ENCODE measurements around the gene MYPOP. TPM values are rescaled to one million over a fixed set of nuclear protein-coding genes. Genes with fewer than 3 reads are reported as not detected.
"Not testable (repeated sequence)": the region's sequence is repeated elsewhere in the genome, so short reads cannot be mapped to it uniquely, and the experiment has no call there.

Gene MYPOP
- total RNA-seq, 2 donors from 2014 or later: 9.3 to 12.8 TPM

- intact Hi-C loops (cut with DNase I): no loop called here
- ATAC-seq (no peak), DNase-seq (no peak)
These were observed 30.1 kb downstream of the MYPOP start for GRCh38 chr19:45872095-45872919.

DNA sequence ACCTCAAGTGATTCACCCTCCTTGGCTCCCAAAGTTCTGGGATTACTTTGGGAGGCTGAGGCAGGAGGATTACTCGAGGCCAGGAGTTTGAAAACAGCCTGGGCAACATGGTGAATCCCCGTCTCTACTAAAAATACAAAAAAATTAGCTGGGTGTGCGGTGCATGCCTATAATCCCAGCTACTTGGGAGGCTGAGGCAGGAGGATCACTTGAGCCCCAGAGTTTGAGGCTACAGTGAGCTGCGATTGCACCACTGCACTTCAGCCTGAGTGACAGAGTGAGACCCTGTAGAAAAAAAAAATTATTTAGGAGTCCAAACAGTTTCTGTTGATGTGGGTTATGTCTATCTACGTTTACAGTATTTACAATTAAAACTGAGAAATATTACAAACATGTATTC lies 31.6 kb downstream of the MYPOP start:
- intact Hi-C loops (cut with DNase I): no loop called here
- ATAC-seq (no peak), DNase-seq (no peak)

GRCh38 chr19:45867241-45867640 lies 35.2 kb downstream of the MYPOP start:
- intact Hi-C loops (cut with DNase I); ATAC-seq; DNase-seq: not testable (repeated sequence)

DNA sequence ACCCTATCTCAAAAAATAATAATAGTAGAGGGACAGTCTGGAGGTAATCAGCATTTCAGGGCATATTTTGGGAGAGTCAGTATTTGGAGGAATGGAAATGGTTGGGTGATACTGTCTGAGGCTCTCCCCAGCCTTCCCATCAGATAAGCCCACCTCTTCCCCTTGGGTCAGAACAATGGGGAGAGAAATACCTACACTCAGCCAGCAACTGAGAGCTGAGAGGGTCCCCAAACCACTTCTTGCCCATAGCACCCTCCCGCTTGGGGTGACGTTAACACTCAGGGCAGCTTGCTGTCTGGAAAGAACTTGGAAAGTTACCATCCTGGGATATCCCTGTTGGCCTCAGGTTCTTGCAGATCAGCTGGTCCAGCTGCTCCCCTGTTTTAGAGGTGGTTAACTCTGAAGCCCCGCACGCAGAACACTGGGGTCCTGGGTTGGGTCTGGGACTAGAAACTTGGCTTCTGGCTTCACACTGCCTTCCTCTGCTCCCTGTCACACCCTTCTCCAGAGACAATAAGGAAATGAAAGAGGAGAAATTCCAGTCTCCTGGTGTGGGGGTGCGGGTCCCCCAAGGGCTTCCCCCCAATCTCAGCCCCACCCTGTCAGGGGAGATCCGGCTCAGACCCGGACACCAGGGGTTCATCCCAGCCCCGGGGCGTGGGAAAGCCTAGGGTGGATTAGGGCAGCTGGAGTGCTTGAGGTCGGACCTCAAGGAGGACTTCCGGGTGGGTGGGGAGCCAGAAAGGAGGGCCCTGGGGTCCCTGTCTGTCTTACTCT lies 35.8 kb downstream of the MYPOP start:
- DNase-seq (peak; percentile 12), ATAC-seq (no peak)
- intact Hi-C loops (cut with DNase I): no loop called here

DNA sequence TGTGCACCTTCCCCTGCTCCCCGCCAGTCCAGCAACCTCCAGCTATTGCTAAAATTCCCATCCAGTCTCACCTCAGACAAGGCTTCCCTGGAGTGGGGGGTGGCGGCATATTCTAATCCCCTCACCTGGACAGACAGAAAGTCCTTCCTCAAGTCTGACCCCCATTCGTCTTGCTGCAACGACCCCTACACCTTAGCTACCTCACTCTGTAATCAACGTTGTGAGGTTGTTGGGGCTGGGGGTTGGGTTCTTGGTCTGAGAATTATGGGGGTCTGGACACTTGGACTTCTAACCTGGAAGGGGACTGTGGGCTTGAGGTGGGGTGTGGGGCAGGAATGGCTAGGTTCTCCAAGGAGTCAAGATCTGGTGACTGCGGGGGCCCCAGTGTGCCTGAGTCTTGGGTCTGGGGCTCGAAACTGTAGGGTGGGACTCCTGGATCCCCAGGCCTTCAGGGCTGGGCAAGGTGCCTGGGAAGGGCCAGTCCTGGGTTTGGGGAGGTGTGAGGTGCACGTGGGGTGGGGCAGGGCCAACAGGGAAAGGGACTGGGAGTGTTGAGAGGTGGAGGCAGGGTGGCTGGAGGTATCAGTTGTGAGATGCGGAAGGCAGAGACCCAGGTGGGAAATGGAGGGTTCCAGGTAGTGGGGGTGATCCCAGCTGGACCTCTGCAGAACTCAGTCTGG lies 37.0 kb downstream of the MYPOP start:
- no peak for ATAC-seq
- no peak for DNase-seq
- intact Hi-C loops (cut with DNase I): no loop called here

DNA sequence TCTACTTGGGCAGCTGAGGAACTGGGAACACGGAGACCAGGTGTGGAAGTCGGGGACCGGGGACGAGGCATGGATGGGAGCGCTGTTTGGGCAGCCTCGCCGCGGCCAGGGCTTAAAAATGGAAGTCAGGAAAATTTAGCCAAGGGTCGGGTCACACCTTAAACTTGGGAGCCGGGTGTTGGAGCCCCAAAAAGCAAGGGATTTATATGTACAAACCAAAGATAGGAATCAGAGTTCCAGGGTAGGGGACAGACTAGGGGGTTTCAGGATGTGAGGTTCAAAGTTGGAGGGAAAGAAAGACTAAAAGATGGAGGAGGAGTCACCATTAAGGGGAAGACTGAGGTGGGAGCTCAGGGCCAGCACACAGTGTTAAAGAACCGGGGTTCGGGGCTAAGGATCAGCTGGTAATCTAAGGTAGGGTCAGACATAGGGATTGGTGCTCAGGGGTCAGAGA lies 37.8 kb downstream of the MYPOP start:
- intact Hi-C loops (cut with DNase I): no loop called here
- no peak for ATAC-seq
- DNase-seq: no peak

DNA sequence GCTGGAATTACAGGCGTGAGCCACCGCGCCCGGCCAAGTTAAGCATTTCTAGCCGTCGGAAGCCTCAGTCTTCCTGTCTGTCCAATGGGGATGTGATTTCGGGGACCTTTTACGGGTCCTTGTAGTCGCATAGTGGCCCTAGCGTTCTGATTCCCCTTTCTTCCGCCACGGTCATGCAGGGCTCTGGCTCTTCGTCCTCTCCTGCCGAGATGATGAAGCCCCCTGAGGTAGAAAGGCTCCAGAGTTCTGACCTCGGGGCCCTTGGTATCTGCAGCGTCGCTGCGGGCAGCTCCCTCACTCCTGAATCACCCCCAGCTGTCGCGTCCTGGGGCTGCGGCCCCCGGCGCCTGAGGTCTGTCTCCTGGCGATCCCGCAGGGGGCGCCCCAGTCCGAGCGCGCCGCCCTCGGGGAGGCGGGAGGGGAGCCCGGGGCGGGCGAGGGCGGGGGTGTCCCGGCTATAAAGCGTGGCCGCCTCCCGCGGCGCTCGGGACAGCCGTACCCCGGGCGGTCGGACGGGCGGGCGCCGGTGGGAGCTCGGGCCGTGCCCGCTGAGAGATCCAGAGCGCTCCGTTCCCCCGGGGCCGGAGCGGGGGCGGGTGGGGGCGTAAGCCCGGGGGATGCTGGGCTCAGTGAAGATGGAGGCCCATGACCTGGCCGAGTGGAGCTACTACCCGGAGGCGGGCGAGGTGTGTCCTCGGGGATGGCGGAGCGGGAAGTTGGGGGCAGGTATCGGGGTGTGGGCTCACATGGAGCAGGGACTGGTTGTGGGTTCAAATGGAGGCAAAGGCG lies 38.4 kb downstream of the MYPOP start, which contains the start of gene FOXA3:
FOXA3 (plus strand) TSS at position 487 of the 789 bp plus-strand sequence; CDS start at position 618, 131 bp downstream.
- intact Hi-C loops (cut with DNase I): no loop called here
- DNase-seq (peak; percentile 56), ATAC-seq (peak; percentile 18 to 59)

DNA sequence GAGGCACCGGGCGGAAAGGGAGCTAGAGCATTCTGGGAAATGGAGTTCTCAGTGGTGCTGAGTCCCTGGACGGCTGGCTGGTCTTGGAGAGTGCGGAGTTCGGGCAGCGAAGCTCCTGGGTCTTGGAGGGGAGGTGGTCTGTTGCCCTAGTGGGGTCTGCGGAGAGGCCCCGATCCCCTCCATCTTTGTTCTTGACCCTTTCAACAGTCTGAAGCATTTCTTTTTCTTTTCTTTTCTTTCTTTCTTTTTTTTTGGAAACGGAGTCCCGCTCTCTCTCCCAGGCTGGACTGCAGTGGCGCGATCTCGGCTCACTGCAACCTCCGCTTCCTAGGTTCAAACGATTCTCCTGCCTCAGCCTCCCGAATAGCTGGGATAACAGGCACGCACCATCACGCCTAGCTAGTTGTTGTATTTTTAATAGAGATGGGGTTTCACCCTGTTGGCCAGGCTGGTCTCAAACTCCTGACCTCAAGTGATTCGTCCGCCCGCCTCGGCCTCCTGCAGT lies 39.0 kb downstream of the MYPOP start:
- no peak for ATAC-seq
- intact Hi-C loops (cut with DNase I): no loop called here
- no peak for DNase-seq

DNA sequence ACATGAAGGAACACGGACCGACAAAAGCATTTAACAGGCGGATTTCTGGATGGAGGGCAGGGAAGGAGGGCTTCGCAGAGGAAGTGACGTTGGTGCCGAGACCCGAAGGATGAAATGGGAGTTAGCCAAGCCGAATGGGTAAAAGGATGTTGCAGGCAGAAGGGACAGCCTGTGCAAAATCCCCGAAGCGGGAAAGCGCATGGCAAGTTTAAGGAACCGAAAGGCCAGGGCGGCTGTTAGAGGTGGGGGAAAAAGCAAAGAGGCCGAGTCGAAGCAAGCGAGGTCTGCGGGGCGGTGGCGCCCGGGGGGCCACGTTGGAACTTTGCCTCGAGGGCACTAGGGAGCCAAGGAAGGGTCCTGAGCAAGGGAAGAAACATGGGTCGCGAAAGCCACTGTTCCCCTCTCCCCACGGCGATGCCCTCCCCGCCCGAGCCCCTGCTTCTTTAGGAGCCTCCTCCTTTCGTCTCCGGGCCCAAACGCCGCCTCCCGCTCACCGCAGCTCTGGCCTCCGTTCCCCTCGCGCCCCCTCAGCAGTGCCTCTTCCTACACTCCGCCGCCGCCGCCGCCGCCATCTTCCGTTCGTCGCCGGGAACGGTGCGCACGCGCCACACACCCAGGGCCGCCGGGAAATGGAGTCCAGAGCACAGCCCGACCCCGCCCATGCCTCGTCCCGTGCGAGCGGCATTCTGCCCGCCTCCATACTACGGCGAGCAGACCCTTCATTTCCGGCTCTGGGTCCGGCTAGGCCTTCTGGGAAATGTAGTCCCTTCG lies 39.7 kb downstream of the MYPOP start, which contains the start of gene SYMPK:
SYMPK (minus strand) TSS at position 584 of the 771 bp plus-strand sequence. CDS start 8,652 bp downstream, outside the sequence.
- intact Hi-C loops (cut with DNase I): no loop called here
- DNase-seq (peak; percentile 99), ATAC-seq (peak; percentile 99 to 100)

DNA sequence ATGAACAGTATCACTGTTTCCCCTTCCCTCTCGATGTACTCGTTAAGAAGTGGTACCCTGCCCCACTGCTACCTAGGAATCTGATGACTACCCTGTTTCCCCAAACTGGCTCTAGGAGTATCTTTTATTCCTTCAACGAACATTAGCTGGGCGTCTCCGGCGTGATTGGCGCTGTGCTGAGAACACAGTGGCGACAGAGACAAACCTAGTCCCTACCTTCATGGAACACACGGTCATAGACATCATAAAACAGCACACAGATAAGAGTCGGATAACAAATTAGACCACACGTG lies 40.2 kb downstream of the MYPOP start:
- intact Hi-C loops (cut with DNase I): no loop called here
- DNase-seq: no peak
- no peak for ATAC-seq

DNA sequence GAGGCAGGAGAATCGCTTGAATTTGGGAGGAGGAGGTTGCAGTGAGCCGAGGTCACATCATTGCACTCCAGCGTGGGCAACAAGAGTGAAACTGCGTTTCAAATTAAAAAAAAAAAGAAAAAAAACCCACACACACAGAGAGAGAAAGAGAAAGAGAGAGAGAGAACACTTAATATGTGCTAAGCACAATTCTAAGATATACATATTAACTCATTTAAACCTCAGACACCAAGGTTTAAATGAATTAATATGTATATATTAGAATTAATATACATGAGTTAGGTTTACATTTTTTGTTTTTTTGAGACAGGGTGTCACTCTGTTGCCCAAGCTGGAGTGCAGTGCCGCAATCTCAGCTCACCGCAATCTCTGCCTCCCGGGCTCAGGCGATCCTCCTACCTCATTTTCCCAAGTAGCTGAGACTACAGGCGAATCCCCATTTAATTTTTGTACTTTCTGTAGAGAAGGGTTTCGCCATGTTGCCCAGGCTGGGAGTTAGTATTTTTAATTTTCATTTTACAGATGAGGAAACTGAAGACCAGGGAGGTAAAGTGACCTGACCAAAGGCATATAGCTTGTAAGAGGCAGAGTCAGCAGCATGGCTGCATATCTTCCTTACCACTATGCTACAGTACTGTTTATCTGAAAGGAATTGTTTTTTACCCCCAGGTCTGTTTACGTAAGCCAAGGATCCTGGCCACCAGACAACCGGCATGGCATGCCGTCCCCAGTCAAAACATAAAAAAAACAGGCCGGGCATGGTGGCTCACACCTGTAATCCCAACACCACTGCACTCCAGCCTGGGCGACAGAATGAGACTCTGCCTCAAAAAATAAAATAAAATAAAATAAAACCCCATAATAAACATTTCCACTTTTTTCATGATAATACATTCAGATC lies 41.8 kb downstream of the MYPOP start:
- intact Hi-C loops (cut with DNase I): no loop called here
- DNase-seq: no peak
- ATAC-seq: no peak

DNA sequence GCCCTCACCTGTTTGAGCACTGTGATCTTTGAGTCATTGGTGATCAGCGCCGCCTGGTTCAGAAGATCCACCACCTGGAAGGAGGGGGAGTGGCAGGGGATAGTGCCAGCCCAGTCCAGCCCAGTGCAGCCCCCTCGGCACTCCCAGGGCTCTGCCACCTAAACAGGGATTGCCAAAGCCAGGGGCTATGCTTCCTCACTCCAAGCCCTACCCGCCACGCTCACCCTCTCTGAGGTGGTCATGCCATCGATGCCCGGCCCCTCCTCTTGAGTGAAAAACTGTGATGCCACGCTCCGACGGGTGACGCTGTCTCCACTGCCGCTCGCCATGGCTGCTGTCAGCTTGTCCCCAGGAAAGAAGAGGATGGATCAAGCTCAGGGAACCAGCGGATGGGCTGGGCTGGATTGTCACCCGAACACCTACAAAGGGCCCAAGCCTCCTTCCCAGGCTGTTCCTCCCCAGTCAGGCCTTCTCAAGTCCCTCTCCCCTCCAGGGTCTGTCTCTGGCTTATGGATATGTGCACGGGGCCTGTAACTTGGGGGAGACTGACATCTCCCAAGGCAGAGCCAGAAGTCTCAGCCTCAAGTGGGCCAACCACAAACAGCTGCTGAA lies 48.1 kb downstream of the MYPOP start:
- no peak for ATAC-seq
- intact Hi-C loops (cut with DNase I): no loop called here
- no peak for DNase-seq

GRCh38 chr19:45852983-45853382 lies 49.4 kb downstream of the MYPOP start:
- DNase-seq: no peak
- intact Hi-C loops (cut with DNase I): no loop called here
- no peak for ATAC-seq

DNA sequence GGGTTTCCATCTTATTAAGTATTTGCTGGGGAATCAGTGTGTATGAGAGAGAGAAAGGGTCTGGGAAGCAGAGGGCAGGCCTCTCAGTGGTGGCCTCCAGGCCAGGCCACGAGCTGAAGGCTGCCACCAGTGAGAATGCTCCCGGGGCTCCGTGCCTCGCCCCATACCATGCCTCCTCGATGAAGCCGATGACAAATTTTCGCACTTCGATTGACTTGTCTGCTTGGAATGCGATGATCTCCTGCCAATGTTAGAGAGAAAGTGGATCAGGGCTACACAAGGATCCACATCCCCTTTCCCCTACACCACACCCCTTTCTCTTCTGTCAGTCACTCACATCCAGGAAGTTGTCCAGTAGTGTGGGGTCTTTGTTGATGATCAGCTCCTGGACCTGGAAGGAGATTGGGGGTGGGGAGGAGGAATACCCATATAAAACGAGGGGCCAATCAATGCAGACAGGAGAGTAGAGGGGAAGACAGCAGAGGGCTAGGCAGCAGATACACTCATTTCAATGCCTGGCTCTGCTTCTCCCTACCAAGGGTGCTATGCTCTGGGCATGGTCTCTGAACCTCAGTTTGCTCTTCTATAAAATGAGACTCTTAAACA lies 50.2 kb downstream of the MYPOP start:
- no peak for DNase-seq
- intact Hi-C loops (cut with DNase I): no loop called here

GRCh38 chr19:45848922-45849321 lies 53.5 kb downstream of the MYPOP start:
- no peak for DNase-seq
- intact Hi-C loops (cut with DNase I): no loop called here
- ATAC-seq: no peak

More for the DNA sequence above, 50.2 kb downstream of the MYPOP start:
- ATAC-seq: no peak

- ATAC-seq: no peak
- intact Hi-C loops (cut with DNase I): no loop called here
- no peak for DNase-seq
These were observed 54.8 kb downstream of the MYPOP start for GRCh38 chr19:45847663-45848062.
